Colonic mucosa (tissue), 4 donors: ENCODE results near the gene PEPD. TPM values are rescaled to one million over a fixed set of nuclear protein-coding genes. Genes with fewer than 3 reads are reported as not detected.

Experiments used
- DNase-seq: peaks from one replicate; pipeline ENCODE4 v3.0.0-alpha.2; 2020
- H3K27ac ChIP-seq: fragments of 200-600 bp; one replicate; pipeline ENCODE4 v1.8.0; 2021
- H3K27me3 ChIP-seq: fragments of 200-600 bp; one replicate; pipeline ENCODE4 v1.8.0; 2021
- H3K36me3 ChIP-seq: fragments of 200-600 bp; one replicate; pipeline ENCODE4 v1.8.0; 2021
- H3K4me1 ChIP-seq: fragments of 200-600 bp; one replicate; pipeline ENCODE4 v1.8.0; 2021; ENCODE audit warnings: mild to moderate bottlenecking
- H3K4me3 ChIP-seq: fragments of 200-600 bp; one replicate; pipeline ENCODE4 v1.8.0; 2021
- H3K9ac ChIP-seq, 2 donors: one replicate each; pipeline ENCODE4 v1.7.0; 2013; ENCODE audit warnings: control low read depth in 2 of 2, low read depth in 2 of 2, low read length in 2 of 2
- H3K9me3 ChIP-seq: fragments of 200-600 bp; one replicate; pipeline ENCODE4 v1.8.0; 2021
- CTCF ChIP-seq: fragments of 200-600 bp; IDR thresholded peaks from one replicate; pipeline ENCODE4 v1.8.0; 2022; ENCODE audit warnings: antibody characterized with exemption, mild to moderate bottlenecking
- intact Hi-C: fragments of 100-400 bp; cut with DNase I; formaldehyde crosslinking; loops from one replicate; pipeline ENCODE4 v1.14.1; 2022
- total RNA-seq, 2 donors: library from RNA; stranded (reverse); fragmentation: NEBNext Ultra II Directional in 1 of 2; extraction: Animal tissue kit (Norgen Biotek cat#: 25700) in 1 of 2; gene quantifications; one replicate each; pipeline ENCODE4 v1.2.1, GENCODE V29; 2021
- donor health status: healthy.
- donor health status: DM: no; HTN: no; CAD: no.
- donor health status: DM: no; HTN: no; CAD: no.

Gene PEPD
- total RNA-seq, 2 donors from 2014 or later: 47.9 to 71.4 TPM

- H3K9me3 ChIP-seq: no peaks in the 10 kb centered on the region
- no peak overlapping the region for H3K27ac ChIP-seq
- no peak overlapping the region for H3K4me3 ChIP-seq
- no peaks in the 10 kb centered on the region for H3K4me1 ChIP-seq
- intact Hi-C loops: no loop called here
- no peak for DNase-seq
- no peak overlapping the region for H3K9ac ChIP-seq
- no peaks in the 10 kb centered on the region for H3K27me3 ChIP-seq
- no peak for TF ChIP-seq CTCF
- H3K36me3 ChIP-seq: no peaks in the 10 kb centered on the region
Measured at GRCh38 chr19:33424181-33424580, 97.4 kb downstream of the PEPD start.

- TF ChIP-seq CTCF: no peak
- Histone ChIP-seq H3K36me3 (no peaks in the 10 kb centered on the region), H3K4me3 (no peak overlapping the region), H3K4me1 (no peaks in the 10 kb centered on the region), H3K9ac (no peak overlapping the region), H3K9me3 (no peaks in the 10 kb centered on the region), H3K27ac (no peak overlapping the region), H3K27me3 (no peaks in the 10 kb centered on the region)
- DNase-seq: no peak
- intact Hi-C loops: no loop called here
Measured at GRCh38 chr19:33422369-33423180, 99.0 kb downstream of the PEPD start.

GRCh38 chr19:33421368-33421767 is 100.2 kb downstream of the PEPD start:
- Histone ChIP-seq H3K27me3 (no peaks in the 10 kb centered on the region), H3K27ac (no peak overlapping the region), H3K9me3 (no peaks in the 10 kb centered on the region), H3K4me3 (no peak overlapping the region), H3K9ac (no peak overlapping the region), H3K36me3 (no peaks in the 10 kb centered on the region), H3K4me1 (no peaks in the 10 kb centered on the region)
- TF ChIP-seq CTCF: no peak
- intact Hi-C loops: no loop called here
- no peak for DNase-seq

- Histone ChIP-seq H3K27ac (no peak overlapping the region), H3K9ac (no peak overlapping the region), H3K4me3 (no peak overlapping the region), H3K27me3 (no peaks in the 10 kb centered on the region), H3K36me3 (no peaks in the 10 kb centered on the region), H3K4me1 (no peaks in the 10 kb centered on the region), H3K9me3 (no peaks in the 10 kb centered on the region)
- intact Hi-C loops: no loop called here
- TF ChIP-seq CTCF: no peak
- no peak for DNase-seq
Measured at GRCh38 chr19:33420821-33421220, 100.8 kb downstream of the PEPD start.

- intact Hi-C loops: no loop called here
- TF ChIP-seq CTCF: no peak
Measured at GRCh38 chr19:33419788-33420130, 101.8 kb downstream of the PEPD start.

More at GRCh38 chr19:33419788-33420130, 101.8 kb downstream of the PEPD start:
- Histone ChIP-seq H3K9ac (no peak overlapping the region), H3K4me1 (no peaks in the 10 kb centered on the region), H3K4me3 (no peak overlapping the region), H3K27ac (no peak overlapping the region), H3K9me3 (no peaks in the 10 kb centered on the region), H3K27me3 (no peaks in the 10 kb centered on the region), H3K36me3 (no peaks in the 10 kb centered on the region)
- no peak for DNase-seq
